ENCODE data around the gene GINS1. TPM values are rescaled to one million over a fixed set of nuclear protein-coding genes. Genes with fewer than 3 reads are reported as not detected.

Gene GINS1
- total RNA-seq, 3 donors from 2014 or later = 0.32 to 0.73 (median 0.33) TPM

DNA sequence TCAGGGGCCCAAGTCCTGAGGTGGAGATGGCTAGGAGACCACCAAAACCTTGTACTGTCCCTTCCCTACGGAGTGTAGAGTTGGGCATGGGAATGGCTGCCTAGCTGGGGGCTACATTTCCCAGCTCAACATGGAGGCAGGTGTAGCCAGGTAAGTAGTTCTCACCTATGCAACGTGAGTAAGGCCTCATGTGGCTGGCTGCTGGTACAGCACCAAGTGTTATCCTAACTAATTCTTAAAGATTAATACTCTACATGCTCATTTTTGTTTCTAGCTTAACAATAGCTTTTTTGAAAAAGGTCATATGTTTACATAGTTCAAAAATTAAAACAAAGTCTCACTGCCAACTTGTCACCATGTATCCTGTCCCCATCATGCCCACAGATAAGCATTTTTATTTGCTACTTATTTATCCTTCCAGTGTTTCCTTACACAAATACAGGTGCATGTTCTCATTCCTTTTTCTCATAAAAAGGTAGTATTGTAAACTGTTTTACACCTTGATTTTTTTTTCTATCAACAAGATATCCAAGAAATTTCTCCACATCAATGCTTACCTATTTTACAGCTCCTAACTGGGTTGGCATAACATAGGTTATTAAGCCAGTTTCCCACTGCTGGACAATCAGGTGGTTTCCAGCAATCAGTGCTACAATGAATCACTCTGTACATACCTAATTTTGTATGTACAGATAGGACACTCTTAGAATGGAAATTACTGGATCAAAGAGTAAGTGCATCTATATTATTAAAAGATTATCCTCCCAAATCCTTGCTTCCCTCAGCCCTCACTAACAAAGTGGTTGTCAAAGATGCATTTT lies 42.4 kb upstream of the GINS1 start:
- intact Hi-C loops (cut with DNase I; ENCODE audit: low total_unique reads) = no loop called here
- H3K36me3 ChIP-seq = no peaks in the 10 kb centered on the region
- H3K9me3 ChIP-seq = no peaks in the 10 kb centered on the region
- no peak for DNase-seq (ENCODE audit: low spot score in 2 of 2)
- no peak for TF ChIP-seq POLR2A (IDR thresholded peaks at IDR 0.05)
- no peak for TF ChIP-seq POLR2AphosphoS5 (IDR thresholded peaks at IDR 0.05)
- TF ChIP-seq, protein P1, sequence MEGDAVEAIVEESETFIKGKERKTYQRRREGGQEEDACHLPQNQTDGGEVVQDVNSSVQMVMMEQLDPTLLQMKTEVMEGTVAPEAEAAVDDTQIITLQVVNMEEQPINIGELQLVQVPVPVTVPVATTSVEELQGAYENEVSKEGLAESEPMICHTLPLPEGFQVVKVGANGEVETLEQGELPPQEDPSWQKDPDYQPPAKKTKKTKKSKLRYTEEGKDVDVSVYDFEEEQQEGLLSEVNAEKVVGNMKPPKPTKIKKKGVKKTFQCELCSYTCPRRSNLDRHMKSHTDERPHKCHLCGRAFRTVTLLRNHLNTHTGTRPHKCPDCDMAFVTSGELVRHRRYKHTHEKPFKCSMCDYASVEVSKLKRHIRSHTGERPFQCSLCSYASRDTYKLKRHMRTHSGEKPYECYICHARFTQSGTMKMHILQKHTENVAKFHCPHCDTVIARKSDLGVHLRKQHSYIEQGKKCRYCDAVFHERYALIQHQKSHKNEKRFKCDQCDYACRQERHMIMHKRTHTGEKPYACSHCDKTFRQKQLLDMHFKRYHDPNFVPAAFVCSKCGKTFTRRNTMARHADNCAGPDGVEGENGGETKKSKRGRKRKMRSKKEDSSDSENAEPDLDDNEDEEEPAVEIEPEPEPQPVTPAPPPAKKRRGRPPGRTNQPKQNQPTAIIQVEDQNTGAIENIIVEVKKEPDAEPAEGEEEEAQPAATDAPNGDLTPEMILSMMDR (IDR thresholded peaks at IDR 0.05) = no peak
- no peak overlapping the region for H3K27ac ChIP-seq
- no peaks in the 10 kb centered on the region for H3K4me1 ChIP-seq
- no peak overlapping the region for H3K4me3 ChIP-seq
- H3K27me3 ChIP-seq = no peaks in the 10 kb centered on the region

DNA sequence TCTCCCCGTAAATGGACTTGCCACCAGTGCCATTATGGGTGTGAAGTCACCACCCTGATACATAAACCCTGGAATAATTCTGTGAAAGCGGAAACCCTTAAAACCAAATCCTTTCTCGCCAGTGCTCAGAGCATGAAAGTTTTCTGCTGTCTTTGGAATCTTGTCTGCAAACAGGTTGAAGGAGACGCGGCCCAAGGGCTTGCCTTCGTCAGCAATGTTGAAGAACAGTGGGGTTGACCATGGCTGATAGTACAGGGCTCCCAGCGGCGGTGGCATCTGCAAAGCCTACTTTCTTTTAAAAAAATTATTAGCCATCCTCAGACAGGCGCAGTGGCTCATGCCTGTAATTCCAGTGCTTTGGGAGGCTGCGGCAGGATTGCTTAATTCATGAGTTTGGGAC lies 38.9 kb upstream of the GINS1 start:
- DNase-seq (ENCODE audit: low spot score in 2 of 2) = no peak
- H3K27ac ChIP-seq = no peak overlapping the region
- no peaks in the 10 kb centered on the region for H3K4me1 ChIP-seq
- H3K9me3 ChIP-seq = no peaks in the 10 kb centered on the region
- no peaks in the 10 kb centered on the region for H3K36me3 ChIP-seq
- H3K4me3 ChIP-seq = no peak overlapping the region
- TF ChIP-seq, protein P1 (IDR thresholded peaks at IDR 0.05) = no peak
- no peak for TF ChIP-seq POLR2A (IDR thresholded peaks at IDR 0.05)
- no peak for TF ChIP-seq POLR2AphosphoS5 (IDR thresholded peaks at IDR 0.05)
- no peaks in the 10 kb centered on the region for H3K27me3 ChIP-seq
- intact Hi-C loops (cut with DNase I; ENCODE audit: low total_unique reads) = no loop called here

DNA sequence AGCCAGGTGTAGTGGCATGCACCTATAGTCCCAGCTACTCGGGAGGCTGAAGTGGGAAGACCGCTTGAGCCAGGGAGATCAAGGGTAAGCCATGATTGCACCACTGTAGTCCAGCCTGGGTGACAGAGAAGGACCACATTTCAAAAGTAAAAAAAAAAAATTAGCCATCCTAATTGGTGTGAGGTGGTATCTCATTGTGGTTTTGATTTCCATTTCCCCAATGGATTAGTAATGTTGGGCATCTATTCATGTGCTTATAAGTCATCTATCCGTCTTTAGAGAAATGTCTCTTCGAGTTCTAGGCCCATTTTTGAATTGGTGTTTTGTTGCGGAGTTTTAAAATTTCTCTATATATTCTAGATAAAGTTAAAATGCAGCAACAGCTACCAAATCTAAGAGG lies 38.5 kb upstream of the GINS1 start:
- Histone ChIP-seq H3K4me3 (no peak overlapping the region), H3K27ac (no peak overlapping the region)
- intact Hi-C loops (cut with DNase I; ENCODE audit: low total_unique reads) = no loop called here

DNA sequence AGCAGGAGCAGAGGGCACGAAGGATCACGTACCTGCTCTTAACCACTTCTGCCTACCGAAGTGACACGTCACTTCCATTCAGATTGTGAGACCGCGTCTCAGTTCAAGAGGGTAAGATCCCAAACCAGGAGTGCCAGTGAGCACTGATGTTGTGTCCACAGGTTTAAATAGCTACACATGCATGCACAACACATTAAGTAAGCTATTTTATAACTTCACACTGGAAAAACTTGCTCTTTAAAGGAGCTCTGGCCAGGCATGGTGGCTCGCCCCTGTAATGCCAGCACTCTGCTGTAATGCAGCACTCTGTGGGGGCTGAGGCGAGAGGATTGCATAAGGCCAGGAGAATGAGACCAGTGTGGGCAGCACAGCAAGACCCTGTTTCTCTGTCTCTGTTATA lies 37.9 kb upstream of the GINS1 start:
- no peak for TF ChIP-seq POLR2A (IDR thresholded peaks at IDR 0.05)
- TF ChIP-seq POLR2AphosphoS5 (IDR thresholded peaks at IDR 0.05) = no peak
- no peak overlapping the region for H3K27ac ChIP-seq
- H3K27me3 ChIP-seq = no peaks in the 10 kb centered on the region
- DNase-seq (ENCODE audit: low spot score in 2 of 2) = no peak
- H3K4me1 ChIP-seq = no peaks in the 10 kb centered on the region
- no peak overlapping the region for H3K4me3 ChIP-seq
- H3K9me3 ChIP-seq = no peaks in the 10 kb centered on the region
- intact Hi-C loops (cut with DNase I; ENCODE audit: low total_unique reads) = no loop called here
- no peaks in the 10 kb centered on the region for H3K36me3 ChIP-seq

More for the DNA sequence above, 38.5 kb upstream of the GINS1 start:
- TF ChIP-seq, protein P1 (IDR thresholded peaks at IDR 0.05) = no peak
- TF ChIP-seq POLR2A (IDR thresholded peaks at IDR 0.05) (no peak), POLR2AphosphoS5 (IDR thresholded peaks at IDR 0.05) (no peak)
- H3K36me3 ChIP-seq = no peaks in the 10 kb centered on the region
- H3K4me1 ChIP-seq = no peaks in the 10 kb centered on the region
- DNase-seq (ENCODE audit: low spot score in 2 of 2) = no peak
- H3K27me3 ChIP-seq = no peaks in the 10 kb centered on the region
- H3K9me3 ChIP-seq = no peaks in the 10 kb centered on the region

DNA sequence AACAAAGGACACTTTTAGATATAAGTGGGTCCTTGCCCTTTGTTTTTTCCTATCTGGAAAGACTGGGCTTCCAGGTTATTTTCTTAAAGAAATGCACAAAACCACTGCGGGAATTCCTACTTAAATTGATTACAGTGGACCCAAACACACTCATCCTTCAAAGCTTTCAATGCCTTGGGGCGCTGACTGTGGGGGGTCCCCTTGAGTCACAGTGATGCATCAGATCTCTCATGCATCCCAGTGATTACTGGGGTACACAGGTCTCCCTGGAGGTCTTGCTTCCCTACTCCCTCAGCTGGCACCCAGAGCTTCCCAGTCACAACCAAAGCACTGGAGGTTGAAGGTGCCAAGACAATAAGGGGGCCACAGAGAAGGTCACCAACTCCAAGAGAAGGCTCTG lies 37.5 kb upstream of the GINS1 start:
- Histone ChIP-seq H3K27me3 (no peaks in the 10 kb centered on the region), H3K4me1 (no peaks in the 10 kb centered on the region), H3K4me3 (no peak overlapping the region), H3K9me3 (no peaks in the 10 kb centered on the region), H3K36me3 (no peaks in the 10 kb centered on the region), H3K27ac (no peak overlapping the region)
- TF ChIP-seq, protein P1 (IDR thresholded peaks at IDR 0.05) = no peak
- TF ChIP-seq POLR2A (IDR thresholded peaks at IDR 0.05) (no peak), POLR2AphosphoS5 (IDR thresholded peaks at IDR 0.05) (no peak)
- no peak for DNase-seq (ENCODE audit: low spot score in 2 of 2)
- intact Hi-C loops (cut with DNase I; ENCODE audit: low total_unique reads) = no loop called here
